Activated T-helper 17 cell treated with anti-CD3 and anti-CD28 coated beads, Interleukin-2, amount 50 U/mL, for 72 hours (primary cell): ENCODE data around the gene RXRB. TPM values are rescaled to one million over a fixed set of nuclear protein-coding genes. Genes with fewer than 3 reads are reported as not detected.

Source experiments
- ATAC-seq: fragments of 150-1000 bp; cut with Tn5 transposase; replicated peaks from 2 replicates; pipeline ENCODE4 v1.10.0; 2021; ENCODE audit warnings: mild to moderate bottlenecking, moderate library complexity
- H3K27ac Mint-ChIP-seq: one replicate; pipeline ENCODE4 v1.8.0; 2022; ENCODE audit warnings: mixed read lengths
- H3K27me3 Mint-ChIP-seq: one replicate; pipeline ENCODE4 v1.8.0; 2022; ENCODE audit warnings: mixed read lengths
- H3K36me3 Mint-ChIP-seq: one replicate; pipeline ENCODE4 v1.8.0; 2022; ENCODE audit warnings: low read depth, mild to moderate bottlenecking, mixed read lengths
- H3K4me1 Mint-ChIP-seq: one replicate; pipeline ENCODE4 v1.8.0; 2022; ENCODE audit warnings: mixed read lengths
- H3K4me3 Mint-ChIP-seq: one replicate; pipeline ENCODE4 v1.8.0; 2022; ENCODE audit warnings: mild to moderate bottlenecking, mixed read lengths
- H3K9me3 Mint-ChIP-seq: one replicate; pipeline ENCODE4 v1.8.0; 2022; ENCODE audit warnings: mixed read lengths
- total RNA-seq, 2 donors: library from RNA; stranded (reverse); gene quantifications; one replicate each; pipeline ENCODE4 v1.2.3, GENCODE V29; 2022

RXRB gene
- total RNA-seq, 2 donors from 2014 or later, result 31.0 to 68.7 TPM

DNA sequence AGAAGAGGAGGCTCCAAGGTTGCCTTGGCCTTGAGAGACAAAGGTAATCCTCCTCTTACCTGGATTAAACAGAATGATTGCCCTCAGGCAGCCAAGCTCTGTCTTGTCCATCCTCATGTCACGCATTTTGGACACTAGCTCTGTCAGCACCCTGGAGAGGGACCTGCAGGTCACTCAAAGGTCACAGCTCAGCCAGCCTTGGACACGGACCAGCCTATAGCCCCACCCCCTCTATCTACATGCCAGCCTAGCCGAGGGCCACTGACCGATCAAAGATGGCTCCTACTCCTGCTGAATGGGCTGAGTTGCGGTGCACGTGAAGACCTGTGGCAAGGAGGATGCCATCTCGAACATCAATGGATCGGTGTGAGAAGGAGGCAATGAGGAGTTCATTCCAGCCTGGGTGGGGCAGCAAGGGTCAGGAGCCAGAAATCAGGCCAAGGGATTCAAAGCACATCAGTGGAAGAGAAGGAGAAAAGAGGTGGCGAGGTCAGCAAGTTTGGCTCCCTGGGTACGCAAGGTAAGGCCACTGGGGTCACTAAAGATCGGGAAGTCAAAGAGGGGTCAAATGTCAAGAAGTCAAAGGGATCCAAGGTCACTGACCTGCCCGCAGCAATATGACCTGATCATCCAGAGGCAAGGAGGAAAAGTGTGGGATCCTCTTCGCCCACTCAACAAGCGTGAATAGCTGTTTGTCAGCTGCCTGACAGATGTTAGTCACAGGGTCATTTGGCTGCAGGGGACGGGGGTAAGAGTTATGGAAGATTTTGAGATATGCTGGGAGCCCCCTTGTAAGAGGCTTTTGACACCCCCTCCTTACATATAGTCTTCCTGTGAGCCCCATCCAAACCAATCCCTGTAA lies 4.9 kb downstream of the RXRB start:
- ATAC-seq, result no peak
- H3K36me3 Mint-ChIP-seq, result peaks cover 59% of the 10 kb centered on the region
- H3K9me3 Mint-ChIP-seq, result no peaks in the 10 kb centered on the region
- H3K4me3 Mint-ChIP-seq, result no peak overlapping the region
- H3K27ac Mint-ChIP-seq, result no peak overlapping the region
- H3K27me3 Mint-ChIP-seq, result peaks cover 9% of the 10 kb centered on the region
- H3K4me1 Mint-ChIP-seq, result peaks cover 20% of the 10 kb centered on the region

DNA sequence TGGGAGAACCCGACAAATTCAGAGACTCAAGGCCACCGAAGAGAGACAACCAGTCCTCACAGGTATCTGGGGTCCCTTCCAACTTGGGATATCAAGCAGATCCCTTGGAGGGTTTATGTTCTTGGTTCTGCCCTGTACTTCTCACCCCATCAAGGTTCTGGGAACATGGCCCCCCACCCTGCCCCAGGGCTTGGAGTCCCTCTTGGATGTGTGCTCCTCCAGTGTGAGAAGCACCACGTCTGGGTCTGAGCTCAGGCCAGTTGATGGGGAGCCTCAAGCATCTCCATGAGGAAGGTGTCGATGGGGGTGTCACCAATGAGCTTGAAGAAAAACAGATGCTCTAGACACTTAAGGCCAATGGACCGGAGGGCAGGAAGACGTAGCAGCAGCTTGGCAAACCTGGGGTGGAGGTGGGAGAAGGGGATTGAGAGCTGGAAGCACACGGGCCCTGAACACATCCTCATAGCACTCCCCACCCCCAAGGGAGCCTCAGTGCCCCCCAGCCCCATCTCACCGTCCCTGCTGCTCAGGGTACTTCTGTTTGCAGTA lies 6.0 kb downstream of the RXRB start:
- Mint-ChIP-seq H3K4me3 (no peak overlapping the region), H3K27me3 (peaks cover 16% of the 10 kb centered on the region), H3K36me3 (peaks cover 57% of the 10 kb centered on the region), H3K27ac (no peak overlapping the region), H3K9me3 (no peaks in the 10 kb centered on the region), H3K4me1 (peaks cover 20% of the 10 kb centered on the region)
- ATAC-seq, result no peak

DNA sequence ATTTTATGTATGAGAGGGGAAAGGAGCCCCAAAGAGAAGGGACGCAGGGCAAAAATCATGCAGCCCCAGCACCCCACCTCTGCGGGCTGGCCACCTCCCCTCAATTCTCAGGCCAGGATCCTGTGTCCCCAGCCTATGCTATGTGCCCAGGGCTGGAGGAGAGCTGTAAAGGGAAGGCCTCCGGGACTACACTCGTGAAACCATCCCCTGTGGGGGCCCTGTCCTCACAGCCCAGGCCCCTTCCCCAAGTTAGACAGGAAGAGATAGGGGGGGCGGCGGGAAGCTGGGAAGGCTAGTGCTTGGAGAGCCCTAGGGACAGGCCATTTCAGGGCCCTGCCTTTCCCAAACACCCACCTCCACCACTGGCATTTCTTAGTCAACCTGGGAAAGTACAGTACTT lies 6.8 kb downstream of the RXRB start:
- Mint-ChIP-seq H3K4me1 (peaks cover 15% of the 10 kb centered on the region), H3K27ac (no peak overlapping the region), H3K36me3 (peaks cover 51% of the 10 kb centered on the region), H3K4me3 (peak overlapping the region; percentile 60), H3K27me3 (peaks cover 17% of the 10 kb centered on the region), H3K9me3 (no peaks in the 10 kb centered on the region)
- ATAC-seq, result peak; percentile 18

DNA sequence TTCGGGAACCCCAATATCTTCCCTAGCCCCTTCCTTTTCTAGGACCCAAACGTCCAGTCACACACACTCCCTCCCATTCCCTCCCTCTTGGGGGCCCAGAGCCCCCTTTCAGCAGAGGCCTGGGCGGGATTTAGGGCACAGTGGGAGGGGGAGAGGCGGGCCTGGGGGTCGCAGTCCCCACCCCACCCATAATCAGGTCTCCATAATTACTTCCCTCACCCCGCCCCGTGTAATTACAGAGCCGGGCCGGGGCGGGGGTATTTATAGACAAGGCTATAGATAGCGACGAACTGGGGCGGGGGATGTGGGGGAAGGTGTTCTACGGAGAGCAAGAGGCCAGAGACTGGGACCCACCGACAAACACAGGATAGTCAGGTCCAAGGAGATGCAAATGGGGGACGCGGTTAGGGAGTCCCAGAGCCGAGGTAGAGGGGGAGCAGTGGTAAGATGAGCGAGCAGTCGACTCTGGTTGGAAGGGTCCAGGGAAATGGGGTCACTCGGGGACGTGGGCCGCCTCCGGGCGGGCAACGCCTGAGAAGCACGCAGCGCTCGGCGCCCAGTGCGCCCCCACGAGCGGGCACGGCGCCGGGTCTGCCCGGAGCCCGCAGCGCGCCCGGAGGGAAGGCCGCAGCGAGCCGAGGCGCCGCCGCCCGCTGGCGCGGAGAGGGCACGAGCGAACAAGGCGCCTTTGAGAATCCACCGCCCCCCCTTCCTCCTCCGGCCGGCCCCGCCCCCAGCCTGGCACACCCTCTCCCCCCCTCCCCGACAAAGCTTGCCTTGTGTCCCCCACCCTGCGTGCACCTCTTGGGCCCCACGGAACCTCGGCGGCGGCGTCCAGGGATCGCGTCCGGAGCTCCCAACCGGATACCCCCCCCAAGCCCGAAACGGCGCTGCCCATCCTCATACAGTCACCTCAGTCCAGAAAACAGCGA lies 7.5 kb downstream of the RXRB start:
- Mint-ChIP-seq H3K27me3 (peaks cover 19% of the 10 kb centered on the region), H3K4me3 (peak overlapping the region; percentile 60), H3K9me3 (no peaks in the 10 kb centered on the region), H3K4me1 (peaks cover 10% of the 10 kb centered on the region), H3K27ac (no peak overlapping the region), H3K36me3 (peaks cover 45% of the 10 kb centered on the region)
- ATAC-seq, result peak; percentile 8

DNA sequence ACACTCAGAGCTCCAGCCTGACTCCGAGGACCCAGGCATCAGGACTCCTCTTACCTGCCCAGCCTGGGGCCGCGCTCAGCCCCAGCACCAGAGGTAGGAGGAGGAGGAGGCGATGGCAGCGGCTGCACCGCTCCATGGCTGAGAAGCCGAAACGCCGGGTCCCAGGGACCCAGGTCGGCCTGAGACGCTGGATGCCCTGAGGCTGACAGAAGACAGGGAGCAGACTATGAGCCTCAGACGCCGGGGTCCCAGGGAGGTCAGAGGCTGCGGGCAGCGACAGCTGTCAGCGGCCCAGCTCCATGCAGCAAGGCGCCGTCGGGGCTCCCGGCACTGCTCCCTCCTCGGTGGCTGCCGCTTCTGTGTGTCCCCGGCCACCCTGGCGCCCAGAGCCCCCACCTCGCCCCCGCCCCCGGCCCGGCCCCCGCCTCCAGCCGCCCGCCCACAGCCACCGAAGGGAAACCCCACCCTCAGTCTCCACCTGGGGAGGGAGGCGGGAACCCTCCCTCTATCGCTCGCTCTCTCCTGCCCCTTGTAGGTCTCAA lies 8.3 kb downstream of the RXRB start, which contains the start of gene COL11A2:
Gene COL11A2, minus strand, starts transcription at position 363 of the 542 bp plus-strand sequence. Its CDS starts 227 bp downstream, at position 136.
- peaks cover 26% of the 10 kb centered on the region for H3K27me3 Mint-ChIP-seq
- H3K27ac Mint-ChIP-seq, result no peak within 1 kb of the TSS
- peak within 1 kb of the TSS; percentile 60 for H3K4me3 Mint-ChIP-seq
- peaks cover 37% of the 10 kb centered on the region for H3K36me3 Mint-ChIP-seq
- peak; percentile 25 for ATAC-seq
- peaks cover 14% of the 10 kb centered on the region for H3K4me1 Mint-ChIP-seq
- H3K9me3 Mint-ChIP-seq, result no peaks in the 10 kb centered on the region

DNA sequence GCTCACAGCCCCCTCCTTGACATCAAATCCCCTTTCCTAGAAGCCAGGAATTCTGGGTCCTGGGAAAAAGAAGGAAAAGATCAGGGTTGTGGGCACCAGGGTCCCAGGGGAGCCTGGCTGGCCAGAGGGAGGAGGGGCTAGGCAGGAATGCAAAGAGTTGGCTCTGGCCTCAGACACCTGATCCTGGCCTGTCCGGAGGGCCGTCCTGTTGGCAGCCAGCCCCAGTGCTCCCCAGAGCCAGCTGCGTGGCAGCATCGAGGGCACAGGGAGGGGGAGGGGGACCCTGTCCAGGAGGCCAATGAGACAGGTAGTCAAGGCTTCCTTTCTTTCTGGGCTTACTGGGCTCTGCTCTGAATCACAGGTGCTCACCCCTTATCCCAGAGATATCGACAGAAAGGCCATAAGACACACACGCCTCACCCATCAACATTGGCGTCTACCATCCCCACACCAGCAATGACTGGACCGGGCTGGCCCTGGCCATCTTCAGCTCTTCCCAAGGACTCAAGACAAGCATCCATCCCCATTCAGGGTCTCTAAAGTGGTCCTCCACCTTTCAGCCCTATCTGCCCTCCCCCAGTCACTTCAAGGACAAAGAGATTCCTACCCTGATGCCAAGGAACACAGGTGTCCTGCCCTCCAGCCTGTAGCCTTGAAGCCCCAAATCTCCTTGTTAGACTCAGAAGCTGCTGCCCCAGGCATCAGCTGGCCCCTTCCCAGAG lies 8.9 kb downstream of the RXRB start:
- peaks cover 14% of the 10 kb centered on the region for H3K4me1 Mint-ChIP-seq
- no peak overlapping the region for H3K4me3 Mint-ChIP-seq
- H3K36me3 Mint-ChIP-seq, result peaks cover 31% of the 10 kb centered on the region
- H3K27ac Mint-ChIP-seq, result no peak overlapping the region
- ATAC-seq, result no peak
- peaks cover 29% of the 10 kb centered on the region for H3K27me3 Mint-ChIP-seq
- H3K9me3 Mint-ChIP-seq, result no peaks in the 10 kb centered on the region

DNA sequence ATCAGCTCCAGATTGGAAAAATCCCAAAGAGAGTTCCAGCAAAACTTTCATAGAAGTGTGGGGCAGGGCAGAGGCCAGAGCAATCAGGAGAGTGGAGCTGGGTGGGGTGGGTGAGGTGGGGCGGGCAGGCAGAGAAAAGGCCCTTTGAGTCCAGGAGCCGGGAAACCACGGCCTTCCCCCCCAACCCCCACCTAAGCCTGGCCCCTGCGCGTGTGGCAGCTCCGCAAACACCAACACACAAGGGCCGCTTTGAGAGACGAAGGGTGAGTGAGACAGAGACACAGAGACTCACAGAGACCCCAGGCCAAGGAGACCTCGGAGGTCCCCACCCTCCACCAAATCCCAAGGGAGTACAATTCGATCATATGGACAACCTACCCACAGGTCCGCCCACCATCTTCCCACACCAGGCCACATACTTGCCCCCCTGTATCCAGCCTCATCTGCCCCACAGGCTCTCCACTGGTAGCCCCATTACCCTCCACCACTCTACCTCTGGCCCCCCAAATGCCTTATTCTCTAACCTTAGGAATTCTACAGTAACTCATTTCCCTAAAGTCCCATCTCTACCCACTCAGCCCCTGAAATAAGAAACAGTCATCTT lies 9.9 kb downstream of the RXRB start:
- no peaks in the 10 kb centered on the region for H3K9me3 Mint-ChIP-seq
- H3K27me3 Mint-ChIP-seq, result peaks cover 30% of the 10 kb centered on the region
- no peak overlapping the region for H3K4me3 Mint-ChIP-seq
- H3K27ac Mint-ChIP-seq, result no peak overlapping the region
- peaks cover 14% of the 10 kb centered on the region for H3K4me1 Mint-ChIP-seq
- ATAC-seq, result no peak
- H3K36me3 Mint-ChIP-seq, result peaks cover 21% of the 10 kb centered on the region

DNA sequence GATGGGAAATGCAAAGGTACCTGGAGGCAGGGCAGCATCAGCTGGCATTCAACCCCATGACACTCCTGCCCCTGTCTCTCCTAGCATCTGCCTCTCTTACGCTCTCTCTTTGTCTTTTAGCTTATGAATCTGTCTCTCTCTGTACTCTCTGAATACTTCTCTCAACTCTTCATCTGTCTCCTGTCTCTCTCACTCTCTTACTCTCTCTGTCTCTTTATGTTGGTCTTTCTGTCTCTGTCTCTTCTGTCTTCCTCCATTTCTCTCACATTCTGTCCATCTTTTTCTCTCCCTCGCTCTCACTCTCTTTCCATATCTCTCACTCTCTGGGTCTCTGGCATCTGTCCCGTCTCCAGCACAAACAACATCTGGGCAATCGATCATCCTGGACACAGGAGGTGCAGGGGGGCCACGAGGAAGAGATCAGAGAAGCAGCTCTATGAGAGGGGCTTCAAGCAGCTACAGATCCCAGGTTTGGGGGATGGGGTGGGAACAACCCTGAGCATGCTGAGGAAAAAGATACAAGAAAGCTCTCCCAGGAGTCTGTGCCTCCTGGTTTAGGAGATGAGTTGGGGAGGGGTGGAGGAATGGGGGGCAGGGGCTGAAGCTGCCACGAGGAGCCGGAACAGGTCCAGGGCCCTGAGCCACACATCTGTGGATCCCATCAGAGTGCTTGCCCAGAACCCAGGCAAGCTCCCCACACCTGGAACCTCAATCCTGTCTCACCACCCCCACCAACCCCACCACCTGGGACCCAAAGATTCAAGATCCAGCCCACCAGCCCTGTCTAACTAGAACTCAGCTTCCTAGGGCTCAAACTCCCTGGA lies 10.6 kb downstream of the RXRB start:
- Mint-ChIP-seq H3K36me3 (peaks cover 14% of the 10 kb centered on the region), H3K27ac (no peak overlapping the region), H3K27me3 (peaks cover 30% of the 10 kb centered on the region), H3K4me1 (peaks cover 15% of the 10 kb centered on the region), H3K9me3 (no peaks in the 10 kb centered on the region), H3K4me3 (no peak overlapping the region)
- no peak for ATAC-seq

DNA sequence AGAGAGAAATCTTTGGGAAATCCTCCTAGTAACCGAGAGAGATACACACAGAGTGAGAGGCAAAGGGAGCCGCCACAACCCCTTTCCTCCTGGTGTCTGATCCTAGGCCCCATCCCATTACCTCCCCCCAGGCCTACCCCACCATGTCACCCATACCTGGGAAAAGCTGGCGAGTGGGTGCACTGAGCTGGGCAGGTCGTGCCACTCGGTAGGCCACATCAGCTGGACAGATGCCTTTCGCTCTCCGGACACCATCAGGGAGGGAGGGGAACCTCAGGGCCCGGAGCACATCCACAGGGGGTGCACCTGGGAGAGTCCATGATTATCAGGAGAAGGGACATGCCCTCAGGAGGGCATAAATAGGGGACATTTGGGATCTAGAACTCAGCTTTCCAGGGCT lies 11.3 kb downstream of the RXRB start:
- H3K4me1 Mint-ChIP-seq, result peaks cover 22% of the 10 kb centered on the region
- H3K9me3 Mint-ChIP-seq, result no peaks in the 10 kb centered on the region
- ATAC-seq, result no peak
- no peak overlapping the region for H3K27ac Mint-ChIP-seq
- H3K36me3 Mint-ChIP-seq, result peaks cover 7% of the 10 kb centered on the region
- H3K4me3 Mint-ChIP-seq, result no peak overlapping the region
- peaks cover 30% of the 10 kb centered on the region for H3K27me3 Mint-ChIP-seq

DNA sequence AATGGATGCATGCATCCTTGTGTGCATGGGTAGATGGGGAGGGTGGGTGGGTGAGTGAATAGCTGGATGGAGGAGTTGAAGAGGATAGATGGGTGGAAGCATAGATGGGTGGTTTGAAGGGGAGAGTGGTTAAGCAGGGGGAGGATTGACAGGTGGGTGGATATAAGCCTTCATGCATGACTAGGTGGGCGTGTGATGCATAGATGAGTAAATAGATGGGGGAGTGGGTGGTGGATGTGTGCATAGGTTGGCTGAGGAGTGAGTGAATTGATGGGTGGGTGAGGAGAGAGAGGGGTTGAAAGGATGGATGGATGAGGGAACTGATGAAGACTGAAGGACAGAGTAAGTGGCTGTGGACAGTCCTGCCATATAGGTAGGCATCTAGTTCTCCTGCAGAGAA lies 12.7 kb downstream of the RXRB start:
- Mint-ChIP-seq H3K36me3 (peaks cover 6% of the 10 kb centered on the region), H3K27me3 (peaks cover 30% of the 10 kb centered on the region), H3K4me1 (peaks cover 30% of the 10 kb centered on the region), H3K27ac (no peak overlapping the region), H3K4me3 (no peak overlapping the region), H3K9me3 (peaks cover 11% of the 10 kb centered on the region)
- no peak for ATAC-seq

DNA sequence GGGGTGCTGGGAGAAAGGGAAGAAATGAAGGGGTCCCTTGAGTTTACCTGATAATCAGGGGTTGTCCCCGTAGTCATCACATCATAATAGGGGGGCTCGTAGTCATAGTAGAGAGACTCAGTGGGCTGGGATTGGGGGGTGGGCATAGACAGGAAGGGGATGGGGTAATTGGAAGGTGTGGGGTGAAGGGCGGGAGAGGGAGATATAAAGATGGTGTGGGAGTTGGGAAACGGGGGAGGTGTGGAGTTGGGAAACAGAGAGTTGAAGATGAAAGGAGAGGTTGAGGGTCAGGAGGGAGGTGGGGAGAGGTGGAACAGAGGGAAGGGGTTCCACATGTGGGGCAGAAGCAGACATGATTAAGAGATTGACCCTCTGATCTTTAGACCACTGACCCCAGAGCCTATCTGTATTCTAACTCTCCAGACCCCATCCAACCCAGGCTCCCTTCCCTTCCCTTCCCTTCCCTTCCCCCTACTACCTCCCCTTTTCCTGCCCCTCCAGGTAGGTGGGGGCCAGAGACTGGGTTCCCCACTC lies 14.7 kb downstream of the RXRB start:
- Mint-ChIP-seq H3K36me3 (peaks cover 6% of the 10 kb centered on the region), H3K9me3 (peaks cover 14% of the 10 kb centered on the region), H3K27me3 (peaks cover 22% of the 10 kb centered on the region), H3K4me3 (no peak overlapping the region), H3K27ac (no peak overlapping the region), H3K4me1 (peaks cover 33% of the 10 kb centered on the region)
- no peak for ATAC-seq

DNA sequence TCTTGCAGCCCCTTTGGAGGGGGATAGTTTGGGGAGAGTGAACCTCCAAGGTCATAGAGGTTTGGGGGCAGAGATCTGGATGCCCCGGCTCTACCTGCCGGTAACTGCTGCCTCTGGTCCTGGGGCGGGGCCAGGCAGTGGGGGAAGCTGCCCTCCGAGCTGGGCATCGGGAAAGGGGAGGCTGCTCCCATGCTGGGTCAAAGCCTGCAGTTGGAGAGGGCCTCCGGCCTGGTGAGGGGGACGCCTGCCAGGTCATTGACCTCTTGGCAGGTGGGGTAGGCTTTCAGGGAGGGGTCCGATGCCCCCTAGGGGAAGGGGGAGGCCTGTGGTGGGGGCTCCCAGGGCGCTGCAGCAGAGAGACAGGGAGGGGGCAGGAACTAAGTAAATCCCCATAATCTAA lies 15.3 kb downstream of the RXRB start:
- peaks cover 14% of the 10 kb centered on the region for H3K9me3 Mint-ChIP-seq
- ATAC-seq, result no peak
- peaks cover 19% of the 10 kb centered on the region for H3K27me3 Mint-ChIP-seq
- peak overlapping the region; percentile 65 for H3K27ac Mint-ChIP-seq
- H3K36me3 Mint-ChIP-seq, result peaks cover 6% of the 10 kb centered on the region
- H3K4me1 Mint-ChIP-seq, result peaks cover 33% of the 10 kb centered on the region
- H3K4me3 Mint-ChIP-seq, result no peak overlapping the region
